Measurements from ENCODE around the gene ATG9B.

GRCh38 chr7:151003572-151003971 lies 20.7 kb downstream of the ATG9B start:
- TF ChIP-seq, protein P1, sequence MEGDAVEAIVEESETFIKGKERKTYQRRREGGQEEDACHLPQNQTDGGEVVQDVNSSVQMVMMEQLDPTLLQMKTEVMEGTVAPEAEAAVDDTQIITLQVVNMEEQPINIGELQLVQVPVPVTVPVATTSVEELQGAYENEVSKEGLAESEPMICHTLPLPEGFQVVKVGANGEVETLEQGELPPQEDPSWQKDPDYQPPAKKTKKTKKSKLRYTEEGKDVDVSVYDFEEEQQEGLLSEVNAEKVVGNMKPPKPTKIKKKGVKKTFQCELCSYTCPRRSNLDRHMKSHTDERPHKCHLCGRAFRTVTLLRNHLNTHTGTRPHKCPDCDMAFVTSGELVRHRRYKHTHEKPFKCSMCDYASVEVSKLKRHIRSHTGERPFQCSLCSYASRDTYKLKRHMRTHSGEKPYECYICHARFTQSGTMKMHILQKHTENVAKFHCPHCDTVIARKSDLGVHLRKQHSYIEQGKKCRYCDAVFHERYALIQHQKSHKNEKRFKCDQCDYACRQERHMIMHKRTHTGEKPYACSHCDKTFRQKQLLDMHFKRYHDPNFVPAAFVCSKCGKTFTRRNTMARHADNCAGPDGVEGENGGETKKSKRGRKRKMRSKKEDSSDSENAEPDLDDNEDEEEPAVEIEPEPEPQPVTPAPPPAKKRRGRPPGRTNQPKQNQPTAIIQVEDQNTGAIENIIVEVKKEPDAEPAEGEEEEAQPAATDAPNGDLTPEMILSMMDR (conservative IDR thresholded peaks at IDR 0.05; ENCODE audit: low read depth, low read length) = no peak
- no peak for TF ChIP-seq EZH2 (IDR thresholded peaks at IDR 0.05; ENCODE audit: low read length, unreplicated experiment)
- no peak for TF ChIP-seq EZH2phosphoT487 (IDR thresholded peaks at IDR 0.05; ENCODE audit: borderline replicate concordance, low read length)
